Liver (tissue), 9 donors: ENCODE data around the gene SYNJ1. TPM values are rescaled to one million over a fixed set of nuclear protein-coding genes. Genes with fewer than 3 reads are reported as not detected.

Experiments
- DNase-seq: peaks from one replicate; pipeline ENCODE4 v3.0.0-alpha.2; 2017; ENCODE audit warnings: low spot score
- H3K27ac ChIP-seq, 2 donors: one replicate each; pipeline ENCODE4 v1.7.0; 2013; ENCODE audit warnings: inconsistent platforms in 2 of 2, low read length in 2 of 2, control low read depth in 1 of 2, low read depth in 1 of 2, mild to moderate bottlenecking in 1 of 2
- H3K27me3 ChIP-seq, 4 donors: one replicate each; pipeline versions ENCODE4 v1.6.1 to v1.7.0; 2013; ENCODE audit warnings: low read length in 3 of 4, inconsistent platforms in 1 of 4, mild to moderate bottlenecking in 1 of 4, moderate library complexity in 1 of 4; ENCODE audit not compliant: control insufficient read depth in 4 of 4, insufficient read depth in 4 of 4
- H3K36me3 ChIP-seq, 4 donors: one replicate each; pipeline versions ENCODE4 v1.6.1 to v1.7.0; 2013; ENCODE audit warnings: low read length in 3 of 4, mild to moderate bottlenecking in 3 of 4, low read depth in 1 of 4, moderate library complexity in 1 of 4; ENCODE audit not compliant: control insufficient read depth in 4 of 4, insufficient read depth in 3 of 4
- H3K4me1 ChIP-seq, 4 donors: one replicate each; pipeline versions ENCODE4 v1.6.1 to v1.7.0; 2013; ENCODE audit warnings: low read length in 3 of 4, mild to moderate bottlenecking in 3 of 4, moderate library complexity in 1 of 4; ENCODE audit not compliant: control insufficient read depth in 4 of 4, insufficient read depth in 4 of 4
- H3K4me3 ChIP-seq, 3 donors: one replicate each; pipeline versions ENCODE4 v1.6.1 to v1.7.0; 2013; ENCODE audit warnings: low read length in 3 of 3, control low read depth in 1 of 3, low read depth in 1 of 3, mild to moderate bottlenecking in 1 of 3
- H3K9ac ChIP-seq, 2 donors: one replicate each; pipeline ENCODE4 v1.7.0; 2013; ENCODE audit warnings: low read length in 2 of 2, mild to moderate bottlenecking in 2 of 2, moderate library complexity in 2 of 2, control low read depth in 1 of 2, low read depth in 1 of 2
- H3K9me3 ChIP-seq, 4 donors: one replicate each; pipeline versions ENCODE4 v1.6.1 to v1.7.0; 2013; ENCODE audit warnings: low read length in 3 of 4; ENCODE audit not compliant: control insufficient read depth in 4 of 4
- ATF3 ChIP-seq: IDR thresholded peaks from 2 replicates; pipeline ENCODE4 v1.6.1; 2016; ENCODE audit warnings: antibody characterized with exemption
- CTCF ChIP-seq: fragments of 150-350 bp; IDR thresholded peaks from 2 replicates; pipeline ENCODE4 v1.5.1; 2017; ENCODE audit warnings: improper control_type of control experiment, low read depth, low read length; ENCODE audit not compliant: missing input control
- FOXA1 ChIP-seq: IDR thresholded peaks from 2 replicates; pipeline ENCODE4 v1.6.1; 2016; ENCODE audit warnings: antibody characterized with exemption
- GABPA ChIP-seq, 2 donors: IDR thresholded peaks in 1 of 2; conservative IDR thresholded peaks in 1 of 2; 2 replicates each; pipeline ENCODE4 v1.6.1; 2016; ENCODE audit warnings: antibody characterized with exemption in 2 of 2, mild to moderate bottlenecking in 1 of 2, moderate library complexity in 1 of 2
- HNF4A ChIP-seq, 2 donors: conservative IDR thresholded peaks; 2 replicates each; pipeline ENCODE4 v1.6.1; 2016; ENCODE audit warnings: antibody characterized with exemption in 2 of 2, mild to moderate bottlenecking in 2 of 2
- HNF4G ChIP-seq: IDR thresholded peaks from 2 replicates; pipeline ENCODE4 v1.6.1; 2016; ENCODE audit warnings: antibody characterized with exemption
- MAX ChIP-seq: IDR thresholded peaks from 2 replicates; pipeline ENCODE4 v1.6.1; 2016; ENCODE audit warnings: antibody characterized with exemption
- NR2F2 ChIP-seq: IDR thresholded peaks from 2 replicates; pipeline ENCODE4 v1.6.1; 2016; ENCODE audit warnings: antibody characterized with exemption
- YY1 ChIP-seq: IDR thresholded peaks from 2 replicates; pipeline ENCODE4 v1.6.1; 2016; ENCODE audit warnings: antibody characterized with exemption, mild to moderate bottlenecking
- ZBTB33 ChIP-seq: IDR thresholded peaks from 2 replicates; pipeline ENCODE4 v1.6.1; 2016; ENCODE audit warnings: antibody characterized with exemption
- WGBS: extraction: QIAGEN DNeasy Blood & Tissue Kit; methylation state at CpG from one replicate; pipeline ENCODE4 v1.1.7; 2013; 5-methylcytosine and 5-hydroxymethylcytosine counted together
- polyA plus RNA-seq, 2 donors: library from polyadenylated mRNA; stranded (reverse) in 1 of 2; unstranded in 1 of 2; fragments of 200-250 nt in 1 of 2; fragments of >200 nt in 1 of 2; fragmentation: Nextera tagmentation in 1 of 2; extraction: Ambion mirVana in 1 of 2; gene quantifications; one replicate each; pipeline versions ENCODE4 v1.2.1 to v1.2.3, GENCODE V29; 2013 to 2015
- total RNA-seq, 2 donors: library from RNA; depleted of rRNA; stranded (reverse); fragments of >200 nt; gene quantifications; one replicate each; pipeline ENCODE4 v1.2.3, GENCODE V29; 2014
- donor health status: healthy.
- donor health status: healthy.
- donor health status: healthy.
- donor health status: healthy.
- donor health status: healthy.

SYNJ1 gene
- total and polyA plus RNA-seq, 4 donors = 2.5 to 7.2 (median 5.0) TPM

- Histone ChIP-seq H3K36me3 (no peaks in the 10 kb centered on the region), H3K27me3 (no peaks in the 10 kb centered on the region), H3K9me3 (no peaks in the 10 kb centered on the region), H3K4me3 (no peak overlapping the region), H3K4me1 (peaks cover 0 to 12% (median 4%) of the 10 kb centered on the region in 4 donors), H3K27ac (no peak overlapping the region), H3K9ac (no peak overlapping the region)
- DNase-seq = no peak
- no peak for TF ChIP-seq ATF3
- TF ChIP-seq NR2F2 = no peak
- TF ChIP-seq HNF4A (conservative IDR thresholded peaks at IDR 0.05) = no peak
- 91% methylated on average over 9 of the region's 9 CpGs for WGBS
These were observed 141.8 kb downstream of the SYNJ1 start for GRCh38 chr21:32585970-32586369.

GRCh38 chr21:32585042-32585710 lies 142.6 kb downstream of the SYNJ1 start, which contains the start of gene TCP10L:
TSS of gene TCP10L (minus strand) at chr21:32585523. CDS start at chr21:32584304, 1,219 bp downstream.
- Histone ChIP-seq H3K9me3 (no peaks in the 10 kb centered on the region), H3K27ac (no peak within 1 kb of the TSS), H3K9ac (peak within 1 kb of the TSS; percentile 45 to 89), H3K27me3 (no peaks in the 10 kb centered on the region), H3K36me3 (no peaks in the 10 kb centered on the region), H3K4me1 (peaks cover 0 to 12% (median 4%) of the 10 kb centered on the region in 4 donors), H3K4me3 (peak within 1 kb of the TSS; percentile 40 to 69 (median 62))
- DNase-seq = no peak
- 63% methylated on average over 17 of the region's 17 CpGs for WGBS
- TF ChIP-seq FOXA1 = no peak
- peak; percentile 37 to 48 for TF ChIP-seq HNF4A (conservative IDR thresholded peaks at IDR 0.05)

- Histone ChIP-seq H3K4me3 (no peak overlapping the region), H3K27ac (no peak overlapping the region), H3K9me3 (no peaks in the 10 kb centered on the region), H3K36me3 (no peaks in the 10 kb centered on the region), H3K27me3 (no peaks in the 10 kb centered on the region), H3K4me1 (peaks cover 0 to 9% (median 2%) of the 10 kb centered on the region in 4 donors), H3K9ac (no peak overlapping the region)
- 88% methylated on average over 8 of the region's 8 CpGs for WGBS
- no peak for TF ChIP-seq HNF4G
- no peak for TF ChIP-seq GABPA (IDR thresholded peaks at IDR 0.05 in 1 of 2, conservative IDR thresholded peaks at IDR 0.05 in 1 of 2)
- TF ChIP-seq CTCF = no peak
- TF ChIP-seq ZBTB33 = no peak
- TF ChIP-seq MAX = no peak
- no peak for TF ChIP-seq HNF4A (conservative IDR thresholded peaks at IDR 0.05)
- TF ChIP-seq FOXA1 = no peak
- TF ChIP-seq ATF3 = no peak
- no peak for TF ChIP-seq YY1
- no peak for DNase-seq
These were observed 143.3 kb downstream of the SYNJ1 start for GRCh38 chr21:32584472-32584871.
